K562 (cell line): ENCODE measurements around the gene ZNF747. TPM values are rescaled to one million over a fixed set of nuclear protein-coding genes. Genes with fewer than 3 reads are reported as not detected.

Experiments used
- BRD4 ChIP-seq: fragments of 200-600 bp; sonication (generic); IDR thresholded peaks from 2 replicates; pipeline ENCODE4 v1.6.1; 2017; ENCODE audit warnings: inconsistent platforms
- CUX1 ChIP-seq: fragments of 200-800 bp; sonication (Bioruptor generic); IDR thresholded peaks from 2 replicates; pipeline ENCODE4 v1.6.1; 2016; ENCODE audit warnings: missing genetic modification characterization, missing compliant biosample characterization
- CXXC5 ChIP-seq: fragments of 250-450 bp; sonication (Bioruptor Pico); IDR thresholded peaks from 2 replicates; pipeline ENCODE4 v1.8.0; 2022; ENCODE audit warnings: inconsistent platforms, mild to moderate bottlenecking, moderate library complexity
- ELF4 ChIP-seq: fragments of 450-650 bp; formaldehyde crosslinking; IDR thresholded peaks from 2 replicates; pipeline ENCODE4 v1.4.0; 2022; ENCODE audit warnings: missing genetic modification characterization
- HLTF ChIP-seq: fragments of 450-650 bp; IDR thresholded peaks from 2 replicates; pipeline ENCODE4 v1.6.1; 2016
- KLF6 ChIP-seq: fragments of 250-450 bp; sonication (Bioruptor Pico); IDR thresholded peaks from 2 replicates; pipeline ENCODE4 v1.4.0; 2020; ENCODE audit warnings: mild to moderate bottlenecking, moderate library complexity, borderline replicate concordance
- PBX2 ChIP-seq, 2 experiments: IDR thresholded peaks in 1 of 2; conservative IDR thresholded peaks in 1 of 2; 2 replicates each; pipeline ENCODE4 v1.6.1; 2016; ENCODE audit warnings: low read depth in 2 of 2, mild to moderate bottlenecking in 1 of 2, missing compliant biosample characterization in 1 of 2, missing genetic modification characterization in 1 of 2, moderate library complexity in 1 of 2
- PURB ChIP-seq: sonication (generic); formaldehyde crosslinking; IDR thresholded peaks from 2 replicates; pipeline ENCODE4 v1.9.0; 2021; ENCODE audit warnings: low read depth, mild to moderate bottlenecking, missing genetic modification reagents
- SUPT5H ChIP-seq: fragments of 450-650 bp; IDR thresholded peaks from 2 replicates; pipeline ENCODE4 v1.6.1; 2016
- TAF7 ChIP-seq: fragments of 450-650 bp; IDR thresholded peaks from 2 replicates; pipeline ENCODE4 v1.6.1; 2016; ENCODE audit warnings: missing genetic modification characterization, missing compliant biosample characterization
- TCF7 ChIP-seq: sonication (generic); IDR thresholded peaks from 2 replicates; pipeline ENCODE4 v1.6.1; 2016; ENCODE audit warnings: antibody characterized with exemption, borderline replicate concordance
- ZBTB8A ChIP-seq: fragments of 450-650 bp; IDR thresholded peaks from 2 replicates; pipeline ENCODE4 v1.6.1; 2018; ENCODE audit warnings: mild to moderate bottlenecking, moderate library complexity; ENCODE audit not compliant: partially characterized antibody
- ZBTB9 ChIP-seq: fragments of 450-650 bp; formaldehyde crosslinking; IDR thresholded peaks from 2 replicates; pipeline ENCODE4 v1.4.0; 2020; ENCODE audit warnings: mild to moderate bottlenecking, moderate library complexity
- polyA plus RNA-seq, 8 experiments: library from polyadenylated mRNA; depleted of rRNA in 4 of 8; stranded (reverse) in 5 of 8; unstranded in 3 of 8; fragments of >200 nt; fragmentation: Nextera tagmentation in 2 of 8; fragmentation: Illumina TruSeq in 1 of 8; extraction: Ambion mirVana in 2 of 8; extraction: Trizol in 1 of 8; gene quantifications; 2 replicates each; pipeline versions ENCODE4 v1.2.1 to v1.2.3, GENCODE V29; 2011 to 2014; ENCODE audit warnings: inconsistent platforms in 1 of 8, missing spikeins in 1 of 8
- total RNA-seq, 7 experiments: library from RNA; depleted of rRNA in 6 of 7; stranded (reverse); fragments of >200 nt in 6 of 7; fragmentation: Illumina TruSeq in 2 of 7; extraction: Trizol in 2 of 7; gene quantifications; 2 replicates each; pipeline versions ENCODE4 v1.2.1 to v1.2.3, GENCODE V29; 2011 to 2021; ENCODE audit warnings: low replicate concordance in 1 of 7
- TF ChIP-seq, protein P1 (sequence below): fragments of 250-450 bp; sonication (Bioruptor Pico); IDR thresholded peaks from 2 replicates; pipeline ENCODE4 v1.5.0; 2021

Gene ZNF747
- total and polyA plus RNA-seq, 9 of the 15 experiments (the other 6 are each of a cell fraction or from before 2014, with no cell fraction given): 0.14 to 3.3 (median 1.5) TPM

DNA sequence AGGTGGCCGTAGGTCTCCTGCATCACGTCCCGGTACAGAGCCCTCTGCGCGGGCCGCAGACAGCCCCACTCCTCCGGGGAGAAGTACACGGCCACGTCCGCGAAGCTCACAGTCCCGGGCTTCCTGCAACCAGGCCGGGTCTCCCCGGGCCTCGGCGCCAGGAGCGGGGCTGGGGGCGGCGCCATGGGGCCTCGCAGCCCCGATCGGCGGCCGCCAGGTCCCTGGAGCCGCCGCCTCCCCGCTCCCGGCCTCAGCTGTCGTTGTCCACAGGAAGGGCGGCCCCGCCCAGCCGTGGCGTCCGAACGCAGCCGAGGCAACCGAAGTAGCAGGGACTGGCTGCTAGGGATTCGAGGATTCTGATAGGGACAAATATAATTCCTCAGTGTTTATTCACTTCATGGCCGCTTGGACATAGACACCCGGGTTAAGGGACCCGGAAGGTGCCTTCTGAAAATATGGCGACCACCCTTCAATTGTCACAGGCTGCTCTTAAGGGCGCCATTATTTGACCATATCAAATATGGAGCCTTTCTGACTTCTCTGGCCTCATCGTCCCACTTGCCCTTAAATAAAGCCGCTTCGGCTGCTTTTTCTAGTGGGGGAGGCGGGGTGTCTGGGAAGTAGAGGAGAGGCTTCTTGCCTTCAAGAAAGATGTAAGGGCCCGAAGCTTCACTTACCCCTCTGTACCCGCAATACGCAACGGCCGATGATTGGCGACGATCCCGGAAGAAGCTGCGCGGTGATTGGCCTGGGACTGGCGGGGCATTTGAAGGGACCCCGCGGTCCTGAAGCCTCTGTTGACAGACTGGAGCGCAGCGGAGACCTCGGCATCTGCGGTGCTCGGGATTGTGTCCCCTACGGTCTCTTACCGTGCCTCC is 37.0 kb upstream of the ZNF747 start, which contains the start of gene ZNF688 (continued):
- TF ChIP-seq PBX2 (CRISPR knock-in tag; IDR thresholded peaks at IDR 0.05; ENCODE audit: low read depth) (no peak), PBX2 (tag; conservative IDR thresholded peaks at IDR 0.05; ENCODE audit: low read depth) (peak; percentile 45), KLF6 (no peak), ZBTB9 (CRISPR knock-in tag) (peak; percentile 65; the same call in 1 of the 2 replicates), SUPT5H (peak; percentile 61), CXXC5 (CRISPR knock-in tag) (peak; percentile 93), CUX1 (CRISPR knock-in tag) (0 out of 2 replicates have a peak, but pooled peaks have one; percentile 2), ZBTB8A (no peak), ELF4 (CRISPR knock-in tag) (no peak), PURB (CRISPR knock-in tag) (no peak), TCF7 (0 out of 2 replicates have a peak, but pooled peaks have one; percentile 66), BRD4 (peak; percentile 51; the same call in 1 of the 2 replicates), TAF7 (peak; percentile 48; the same call in 1 of the 2 replicates), HLTF (no peak)
- TF ChIP-seq, protein P1, sequence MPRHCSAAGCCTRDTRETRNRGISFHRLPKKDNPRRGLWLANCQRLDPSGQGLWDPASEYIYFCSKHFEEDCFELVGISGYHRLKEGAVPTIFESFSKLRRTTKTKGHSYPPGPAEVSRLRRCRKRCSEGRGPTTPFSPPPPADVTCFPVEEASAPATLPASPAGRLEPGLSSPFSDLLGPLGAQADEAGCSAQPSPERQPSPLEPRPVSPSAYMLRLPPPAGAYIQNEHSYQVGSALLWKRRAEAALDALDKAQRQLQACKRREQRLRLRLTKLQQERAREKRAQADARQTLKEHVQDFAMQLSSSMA (CRISPR knock-in tag): peak; percentile 75; the same call in 1 of the 2 replicates
